HG03354 (cell line): ENCODE measurements around the gene CSF3.
"Not testable (repeated sequence)": the region's sequence is repeated elsewhere in the genome, so short reads cannot be mapped to it uniquely, and the experiment has no call there.

Source experiments
- ATAC-seq: cut with Tn5 transposase; IDR thresholded peaks from one replicate; pipeline ENCODE4 v1.9.1; 2021; ENCODE audit warnings: mild to moderate bottlenecking; ENCODE audit not compliant: unreplicated experiment, poor library complexity, severe bottlenecking

Gene CSF3

DNA sequence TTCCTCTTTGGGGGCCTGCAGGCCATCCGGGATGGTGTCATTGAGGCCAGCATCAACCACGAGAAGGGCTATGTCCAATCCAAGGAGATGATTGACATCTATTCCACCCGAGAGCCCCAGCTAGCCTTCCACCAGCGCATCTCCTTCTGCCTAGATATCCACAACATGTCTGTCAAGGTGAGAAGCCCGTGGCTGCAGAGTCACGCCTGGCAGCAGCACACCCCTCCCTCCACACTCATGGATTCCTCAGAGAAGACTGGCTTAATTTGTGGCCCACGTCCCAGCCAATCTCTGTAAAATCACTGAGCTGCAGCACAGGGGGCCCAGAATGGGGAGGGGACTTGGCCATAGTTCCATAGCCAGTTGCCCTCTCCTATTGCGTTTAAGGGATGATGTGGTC lies 19.1 kb upstream of the CSF3 start:
- ATAC-seq: no peak

DNA sequence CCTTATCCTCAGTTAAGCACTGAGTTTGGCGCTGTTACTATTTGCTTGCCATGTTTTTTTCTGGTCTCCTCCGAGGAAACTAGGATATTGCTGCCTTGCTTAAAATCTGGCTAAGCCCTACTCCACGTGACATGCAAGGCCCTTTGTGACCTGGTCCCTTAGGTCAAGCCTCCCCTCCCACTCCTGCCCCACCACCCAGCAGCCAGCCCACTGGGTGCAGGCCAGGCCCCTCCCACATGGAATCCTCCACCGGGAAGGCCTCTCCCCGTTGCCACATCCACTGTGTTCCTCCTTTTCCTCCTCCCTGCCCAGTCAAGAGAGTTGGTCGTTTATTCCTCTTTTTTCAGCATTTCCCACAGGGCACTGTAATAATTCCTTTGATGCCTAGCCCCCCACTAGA lies 18.4 kb upstream of the CSF3 start:
- ATAC-seq: no peak

DNA sequence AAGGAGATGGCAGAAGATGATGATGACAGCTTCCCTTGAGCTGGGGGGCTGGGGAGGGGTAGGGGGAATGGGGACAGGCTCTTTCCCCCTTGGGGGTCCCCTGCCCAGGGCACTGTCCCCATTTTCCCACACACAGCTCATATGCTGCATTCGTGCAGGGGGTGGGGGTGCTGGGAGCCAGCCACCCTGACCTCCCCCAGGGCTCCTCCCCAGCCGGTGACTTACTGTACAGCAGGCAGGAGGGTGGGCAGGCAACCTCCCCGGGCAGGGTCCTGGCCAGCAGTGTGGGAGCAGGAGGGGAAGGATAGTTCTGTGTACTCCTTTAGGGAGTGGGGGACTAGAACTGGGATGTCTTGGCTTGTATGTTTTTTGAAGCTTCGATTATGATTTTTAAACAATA lies 17.7 kb upstream of the CSF3 start:
- ATAC-seq: no peak

GRCh38 chr17:39999067-39999466 lies 16.2 kb upstream of the CSF3 start:
- ATAC-seq: no peak

- no peak for ATAC-seq
Observed at GRCh38 chr17:40000161-40000560, 15.1 kb upstream of the CSF3 start.

GRCh38 chr17:40001335-40001734 lies 13.9 kb upstream of the CSF3 start:
- ATAC-seq: not testable (repeated sequence)

- no peak for ATAC-seq
Observed at GRCh38 chr17:40004072-40004471, 11.2 kb upstream of the CSF3 start.

GRCh38 chr17:40004712-40005111 lies 10.5 kb upstream of the CSF3 start:
- no peak for ATAC-seq

DNA sequence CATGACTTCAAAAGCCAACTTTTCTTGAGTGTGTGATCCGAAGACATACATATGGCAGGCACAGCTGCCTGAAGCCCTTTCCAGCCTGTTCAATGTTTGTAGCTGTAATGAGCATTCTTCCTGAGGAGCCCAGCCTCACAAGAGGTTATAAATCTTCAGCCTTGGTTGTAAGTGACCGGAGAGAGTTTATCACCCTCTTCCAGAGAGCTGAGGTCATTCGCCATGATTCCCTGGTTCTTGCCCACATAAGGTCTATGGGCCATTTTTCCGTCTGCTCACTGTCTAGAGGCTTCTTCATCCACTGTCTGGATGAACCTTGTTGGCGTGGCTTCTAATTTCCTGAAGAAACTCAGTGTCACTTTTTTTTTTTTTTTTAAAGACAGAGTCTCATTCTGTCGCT lies 9.7 kb upstream of the CSF3 start:
- no peak for ATAC-seq

GRCh38 chr17:40010946-40011500 lies 4.2 kb upstream of the CSF3 start:
- ATAC-seq: not testable (repeated sequence)

DNA sequence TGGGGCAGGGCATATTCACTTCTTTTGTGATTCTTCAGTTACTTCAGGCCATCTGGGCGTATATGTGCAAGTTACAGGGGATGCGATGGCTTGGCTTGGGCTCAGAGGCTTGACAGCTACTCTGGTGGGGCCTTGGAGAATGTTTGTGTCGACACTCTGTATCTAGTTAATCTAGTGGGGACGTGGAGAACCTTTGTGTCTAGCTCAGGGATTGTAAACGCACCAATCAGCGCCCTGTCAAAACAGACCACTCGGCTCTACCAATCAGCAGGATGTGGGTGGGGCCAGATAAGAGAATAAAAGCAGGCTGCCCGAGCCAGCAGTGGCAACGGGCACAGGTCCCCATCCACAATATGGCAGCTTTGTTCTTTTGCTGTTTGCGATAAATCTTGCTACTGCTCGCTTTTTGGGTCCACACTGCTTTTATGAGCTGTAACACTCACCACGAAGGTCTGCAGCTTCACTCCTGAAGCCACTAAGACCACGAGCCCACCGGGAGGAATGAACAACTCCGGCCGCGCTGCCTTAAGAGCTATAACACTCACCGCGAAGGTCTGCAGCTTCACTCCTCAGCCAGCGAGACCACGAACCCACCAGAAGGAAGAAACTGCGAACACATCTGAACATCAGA lies 3.1 kb upstream of the CSF3 start:
- ATAC-seq: not testable (repeated sequence)

DNA sequence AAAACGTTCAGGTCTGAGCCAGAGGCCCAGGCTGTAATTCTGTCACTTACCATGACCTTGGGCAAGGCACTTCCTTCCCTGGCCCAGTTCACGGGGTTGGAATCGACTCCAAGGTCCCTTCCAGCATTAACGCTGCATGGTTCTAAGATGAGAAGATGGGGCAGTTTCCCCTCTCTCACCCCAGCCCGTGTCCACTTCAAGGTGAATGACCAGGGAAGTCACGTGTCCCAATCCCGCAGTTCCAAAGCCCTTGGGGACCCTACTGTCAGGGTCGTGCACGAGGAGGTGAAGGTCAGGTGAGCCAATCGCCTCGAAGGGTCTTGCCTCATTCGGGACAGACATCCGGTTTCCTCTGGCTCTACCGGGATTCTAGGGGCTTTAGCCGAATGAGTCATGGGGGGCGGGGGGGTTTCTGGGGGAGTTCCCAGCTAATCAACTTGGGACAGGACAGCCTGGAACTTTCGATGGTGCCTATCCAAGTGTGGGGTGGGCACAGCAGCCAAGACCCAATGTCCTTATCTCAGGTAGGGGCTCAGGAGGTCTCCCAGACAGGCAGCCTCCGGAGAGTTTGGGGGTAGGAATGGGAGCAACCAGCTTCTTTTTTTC lies 762 bp upstream of the CSF3 start:
- no peak for ATAC-seq

GRCh38 chr17:40015998-40016985 lies 1.1 kb downstream of the CSF3 start:
- no peak for ATAC-seq

GRCh38 chr17:40017422-40018080 lies 2.3 kb downstream of the CSF3 start:
- no peak for ATAC-seq

DNA sequence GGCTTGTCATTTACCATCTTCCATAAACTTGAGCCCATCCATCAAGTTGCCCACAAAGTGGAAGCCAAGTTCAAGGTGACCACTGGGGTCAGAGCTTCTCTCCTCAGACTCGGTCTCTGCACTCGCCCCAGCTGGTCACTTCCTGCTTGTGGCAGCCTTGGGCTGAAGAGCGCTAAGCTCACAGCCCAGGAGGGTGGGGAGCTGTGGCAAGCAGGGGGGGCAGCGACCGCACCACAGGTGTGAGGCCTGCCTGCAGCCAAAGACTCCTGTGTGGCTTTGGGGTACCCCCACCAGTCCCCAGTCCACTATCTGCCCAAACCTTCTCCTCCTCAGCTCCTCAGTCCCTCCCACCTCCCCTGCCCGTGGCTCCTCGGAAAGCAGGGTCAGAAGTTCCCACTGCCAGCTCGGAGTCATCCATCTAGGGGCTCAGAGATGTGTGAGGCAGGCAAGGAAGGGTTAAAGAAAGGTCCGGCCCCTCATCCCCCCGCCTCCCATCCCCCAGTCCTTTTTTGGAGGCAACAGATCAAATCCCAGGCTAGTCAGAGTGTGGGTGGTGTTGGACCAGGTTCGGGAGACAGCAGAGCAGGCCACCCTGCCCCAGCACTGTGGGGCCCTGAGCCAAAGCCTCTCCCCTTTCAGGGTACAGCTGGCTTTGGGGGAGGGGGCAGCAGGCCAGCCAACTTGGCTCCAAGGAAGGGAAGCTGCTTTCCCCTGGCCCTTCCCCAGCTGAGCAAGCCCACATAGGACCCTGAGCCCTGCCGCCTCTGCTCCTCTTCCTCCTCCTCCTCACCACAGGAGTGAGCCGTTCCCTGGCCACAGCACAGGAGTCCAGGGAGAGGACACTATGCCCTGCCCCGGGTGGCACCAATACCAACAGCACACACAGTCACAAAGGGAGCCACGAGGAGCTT lies 3.2 kb downstream of the CSF3 start:
- ATAC-seq: no peak

DNA sequence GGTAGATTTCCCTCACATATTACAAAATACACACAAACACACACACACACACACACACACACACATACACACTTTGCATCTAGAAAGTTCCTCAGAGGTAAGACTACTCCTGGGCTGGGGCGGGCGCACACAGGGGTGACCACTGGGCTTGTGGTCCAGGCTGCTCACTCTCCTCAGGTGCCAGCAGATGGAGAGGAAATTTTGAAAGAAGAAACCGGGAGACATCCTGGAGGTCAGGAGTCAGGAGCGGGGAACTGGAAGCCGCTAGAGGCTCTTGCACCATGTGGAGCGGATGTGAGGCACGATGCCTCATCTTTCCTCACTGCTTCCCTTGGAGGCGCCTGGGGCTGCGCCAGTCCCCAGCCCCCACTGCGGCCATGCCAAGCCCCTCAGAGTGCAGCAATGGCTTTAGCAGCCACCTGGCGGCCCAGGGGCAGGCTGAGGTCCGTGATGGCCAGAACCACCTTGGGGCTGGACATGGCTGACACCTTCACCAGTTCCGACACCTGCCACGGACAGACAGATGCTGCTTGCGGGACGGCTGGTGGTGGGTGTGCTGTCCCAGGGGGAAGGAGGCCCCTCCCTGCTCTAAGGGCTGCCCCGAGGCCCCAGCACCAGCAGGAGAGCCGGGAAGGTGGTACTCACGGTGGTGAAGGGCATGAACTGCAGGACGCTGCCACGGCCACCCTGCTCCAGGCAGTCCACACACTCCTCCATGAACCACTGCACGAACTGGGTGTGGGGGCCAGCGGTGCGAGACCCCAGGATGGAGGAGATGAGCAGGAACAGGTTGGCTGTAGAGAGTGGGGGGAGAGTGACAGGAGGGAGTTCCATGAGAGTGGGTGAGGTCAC lies 4.1 kb downstream of the CSF3 start:
- no peak for ATAC-seq

- ATAC-seq: no peak
Observed at GRCh38 chr17:40020146-40020545, 4.9 kb downstream of the CSF3 start.

- no peak for ATAC-seq
Observed at GRCh38 chr17:40021451-40021971, 6.3 kb downstream of the CSF3 start.
